Ovary (tissue), 9 donors: Measurements from ENCODE around the gene AP4S1. TPM values are rescaled to one million over a fixed set of nuclear protein-coding genes. Genes with fewer than 3 reads are reported as not detected.

ENCODE experiments used
- DNase-seq, 5 donors: peaks; one replicate each; pipeline ENCODE4 v3.0.0-alpha.2; 2019 to 2020
- H3K27ac ChIP-seq, 2 donors: fragments of 200-600 bp; one replicate each; pipeline versions ENCODE4 v1.5.1 to v1.8.0; 2019 to 2022
- H3K27me3 ChIP-seq: fragments of 200-600 bp; one replicate; pipeline ENCODE4 v1.8.0; 2022
- H3K36me3 ChIP-seq: fragments of 200-600 bp; sonication (generic); one replicate; pipeline ENCODE4 v1.5.1; 2019
- H3K4me1 ChIP-seq: one replicate; pipeline ENCODE4 v1.8.1; 2013; ENCODE audit warnings: mild to moderate bottlenecking, moderate library complexity; ENCODE audit not compliant: insufficient read depth
- H3K4me3 ChIP-seq: fragments of 200-600 bp; sonication (generic); one replicate; pipeline ENCODE4 v1.5.1; 2017
- H3K9me3 ChIP-seq, 2 donors: fragments of 200-600 bp in 1 of 2; sonication (generic) in 1 of 2; one replicate each; pipeline versions ENCODE4 v1.5.1 to v1.8.1; 2013 to 2019; ENCODE audit warnings: mild to moderate bottlenecking in 1 of 2, moderate library complexity in 1 of 2
- EP300 ChIP-seq: sonication (generic); formaldehyde crosslinking; IDR thresholded peaks from one replicate; pipeline ENCODE4 v1.6.1; 2017; ENCODE audit warnings: antibody characterized with exemption
- POLR2A ChIP-seq: fragments of 450-650 bp; IDR thresholded peaks from one replicate; pipeline ENCODE4 v1.6.1; 2017; ENCODE audit warnings: antibody characterized with exemption, mild to moderate bottlenecking, moderate library complexity
- WGBS, 3 donors: extraction: QIAGEN DNeasy Blood & Tissue Kit in 1 of 3; methylation state at CpG; one replicate each; pipeline versions ENCODE4 v1.1.5 to v1.1.7; 2013 to 2017; 5-methylcytosine and 5-hydroxymethylcytosine counted together
- intact Hi-C, 4 donors: fragments of 100-400 bp; cut with DNase I; formaldehyde crosslinking; loops; one replicate each; pipeline versions ENCODE4 v1.11.0 to v1.15.1; 2022 to 2023
- polyA plus RNA-seq, 2 donors: library from polyadenylated mRNA; stranded (reverse); fragments of 200-250 nt in 1 of 2; fragments of 350-450 nt in 1 of 2; fragmentation: Illumina TruSeq in 1 of 2; extraction: RNeasy Lipid Tissue Mini Kit (QIAGEN cat#74804) in 1 of 2; gene quantifications; one replicate each; pipeline ENCODE4 v1.2.3, GENCODE V29; 2013 to 2014
- total RNA-seq, 7 donors: library from RNA; depleted of rRNA in 2 of 7; stranded (reverse); fragments of >200 nt in 2 of 7; fragmentation: NEBNext Ultra II Directional in 3 of 7; extraction: Animal tissue kit (Norgen Biotek cat#: 25700) in 3 of 7; gene quantifications; one replicate each; pipeline versions ENCODE4 v1.1.0 to v1.2.4, GENCODE V29; 2016 to 2023
- TF ChIP-seq, protein P1 (sequence below), 3 donors: fragments of 450-650 bp in 2 of 3; fragments of 200-600 bp in 1 of 3; IDR thresholded peaks; one replicate each; pipeline versions ENCODE4 v1.5.1 to v1.8.0; 2016 to 2022; ENCODE audit warnings: antibody characterized with exemption in 3 of 3, mild to moderate bottlenecking in 1 of 3
- donor health status: DM: no; HTN: no; CAD: no; lungs with moderate emphysema.
- donor health status: DM: no; HTN: no; CAD: no.
- donor health status: Bipolar disorder and iron deficiency.
- donor health status: DM: yes; HTN: yes; CAD: no.
- donor health status: DM: no; HTN: no; CAD: no.
- donor health status: DM: yes; HTN: yes; CAD: no.

The AP4S1 gene
- total and polyA plus RNA-seq, 9 donors = 7.9 to 19.3 (median 12.8) TPM

DNA sequence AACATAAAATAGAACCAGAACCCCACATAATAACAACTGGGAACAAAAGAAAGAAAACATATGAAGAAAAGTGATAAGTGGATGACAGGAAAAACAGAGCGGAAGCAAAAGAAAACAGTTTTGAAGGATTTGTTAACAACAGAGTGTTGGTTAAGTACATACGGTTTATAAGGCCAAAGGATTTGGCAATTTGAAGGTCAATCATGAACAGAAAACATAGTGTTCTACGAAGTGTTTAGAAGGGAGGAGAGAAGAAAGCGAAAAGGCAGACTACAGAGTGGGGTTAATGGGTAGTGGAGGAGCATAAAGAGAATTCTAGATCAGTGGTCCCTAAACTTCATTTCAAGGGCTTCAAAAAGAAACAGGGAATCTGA, 3.9 kb upstream of the AP4S1 start:
- Histone ChIP-seq H3K27ac (no peak overlapping the region), H3K4me1 (peaks cover 5% of the 10 kb centered on the region), H3K9me3 (no peaks in the 10 kb centered on the region), H3K27me3 (no peaks in the 10 kb centered on the region), H3K4me3 (no peak overlapping the region), H3K36me3 (no peaks in the 10 kb centered on the region)
- DNase-seq = no peak
- intact Hi-C loops = no loop called here
- TF ChIP-seq POLR2A = no peak
- TF ChIP-seq EP300 = no peak
- TF ChIP-seq, protein P1, sequence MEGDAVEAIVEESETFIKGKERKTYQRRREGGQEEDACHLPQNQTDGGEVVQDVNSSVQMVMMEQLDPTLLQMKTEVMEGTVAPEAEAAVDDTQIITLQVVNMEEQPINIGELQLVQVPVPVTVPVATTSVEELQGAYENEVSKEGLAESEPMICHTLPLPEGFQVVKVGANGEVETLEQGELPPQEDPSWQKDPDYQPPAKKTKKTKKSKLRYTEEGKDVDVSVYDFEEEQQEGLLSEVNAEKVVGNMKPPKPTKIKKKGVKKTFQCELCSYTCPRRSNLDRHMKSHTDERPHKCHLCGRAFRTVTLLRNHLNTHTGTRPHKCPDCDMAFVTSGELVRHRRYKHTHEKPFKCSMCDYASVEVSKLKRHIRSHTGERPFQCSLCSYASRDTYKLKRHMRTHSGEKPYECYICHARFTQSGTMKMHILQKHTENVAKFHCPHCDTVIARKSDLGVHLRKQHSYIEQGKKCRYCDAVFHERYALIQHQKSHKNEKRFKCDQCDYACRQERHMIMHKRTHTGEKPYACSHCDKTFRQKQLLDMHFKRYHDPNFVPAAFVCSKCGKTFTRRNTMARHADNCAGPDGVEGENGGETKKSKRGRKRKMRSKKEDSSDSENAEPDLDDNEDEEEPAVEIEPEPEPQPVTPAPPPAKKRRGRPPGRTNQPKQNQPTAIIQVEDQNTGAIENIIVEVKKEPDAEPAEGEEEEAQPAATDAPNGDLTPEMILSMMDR (IDR thresholded peaks at IDR 0.05) = no peak
- 67 to 81% (median 78%) methylated on average over 4 of the region's 4 CpGs for WGBS, 3 donors

DNA sequence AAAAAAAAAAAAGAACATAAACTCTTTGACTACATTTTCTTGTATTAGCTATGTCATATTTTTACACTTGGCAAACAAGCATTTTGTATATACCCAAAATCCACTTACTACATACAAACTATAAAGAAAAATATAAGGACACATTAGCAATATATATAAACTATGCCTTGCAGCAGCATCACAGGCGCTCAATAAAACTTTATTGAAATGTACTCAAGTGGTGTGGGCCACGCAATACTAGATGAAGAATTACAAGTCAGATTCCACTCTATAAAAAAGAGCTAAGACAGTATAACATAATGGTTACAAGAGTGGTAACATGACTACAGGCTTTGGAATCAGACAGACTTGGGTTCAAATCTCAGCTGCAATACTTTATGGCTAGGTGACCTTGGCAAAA, 3.1 kb upstream of the AP4S1 start:
- H3K36me3 ChIP-seq = no peaks in the 10 kb centered on the region
- 72 to 95% (median 76%) methylated on average over 2 of the region's 2 CpGs for WGBS, 3 donors
- no peak overlapping the region for H3K27ac ChIP-seq
- H3K9me3 ChIP-seq = no peaks in the 10 kb centered on the region
- TF ChIP-seq EP300 (no peak), POLR2A (no peak)
- TF ChIP-seq, protein P1 (IDR thresholded peaks at IDR 0.05) = no peak
- no peaks in the 10 kb centered on the region for H3K27me3 ChIP-seq
- H3K4me1 ChIP-seq = peaks cover 6% of the 10 kb centered on the region
- intact Hi-C loops = no loop called here
- no peak overlapping the region for H3K4me3 ChIP-seq
- no peak for DNase-seq

DNA sequence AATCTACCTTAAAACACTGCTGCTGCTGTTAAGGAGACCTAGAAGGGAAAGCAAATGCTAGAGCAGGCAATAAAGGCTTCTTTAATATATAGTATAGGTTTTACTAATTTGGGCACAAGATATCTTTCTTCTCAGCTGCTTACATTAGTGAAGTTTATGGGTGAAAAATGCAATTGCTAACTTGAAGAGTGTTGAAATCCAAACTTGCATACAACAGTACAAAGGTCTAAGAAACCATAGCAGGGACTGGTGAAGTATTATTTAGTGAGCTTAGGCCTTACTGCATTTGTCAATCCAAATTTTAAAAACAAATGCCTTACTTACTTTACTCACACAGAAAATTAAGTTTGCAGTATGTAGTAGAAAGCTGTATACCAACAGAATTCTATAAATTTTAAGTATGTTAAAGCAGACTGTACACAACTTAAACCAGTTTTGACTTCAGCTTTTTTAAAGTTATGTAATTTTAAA, 1.4 kb upstream of the AP4S1 start:
- Histone ChIP-seq H3K27me3 (no peaks in the 10 kb centered on the region), H3K36me3 (no peaks in the 10 kb centered on the region), H3K4me3 (peak overlapping the region; percentile 99), H3K9me3 (no peaks in the 10 kb centered on the region), H3K27ac (peak overlapping the region in 1 of 2 donors; percentile 95), H3K4me1 (peaks cover 2% of the 10 kb centered on the region)
- no peak for DNase-seq
- intact Hi-C loops = no loop called here
- TF ChIP-seq POLR2A (no peak), EP300 (no peak)
- TF ChIP-seq, protein P1 (IDR thresholded peaks at IDR 0.05) = no peak

DNA sequence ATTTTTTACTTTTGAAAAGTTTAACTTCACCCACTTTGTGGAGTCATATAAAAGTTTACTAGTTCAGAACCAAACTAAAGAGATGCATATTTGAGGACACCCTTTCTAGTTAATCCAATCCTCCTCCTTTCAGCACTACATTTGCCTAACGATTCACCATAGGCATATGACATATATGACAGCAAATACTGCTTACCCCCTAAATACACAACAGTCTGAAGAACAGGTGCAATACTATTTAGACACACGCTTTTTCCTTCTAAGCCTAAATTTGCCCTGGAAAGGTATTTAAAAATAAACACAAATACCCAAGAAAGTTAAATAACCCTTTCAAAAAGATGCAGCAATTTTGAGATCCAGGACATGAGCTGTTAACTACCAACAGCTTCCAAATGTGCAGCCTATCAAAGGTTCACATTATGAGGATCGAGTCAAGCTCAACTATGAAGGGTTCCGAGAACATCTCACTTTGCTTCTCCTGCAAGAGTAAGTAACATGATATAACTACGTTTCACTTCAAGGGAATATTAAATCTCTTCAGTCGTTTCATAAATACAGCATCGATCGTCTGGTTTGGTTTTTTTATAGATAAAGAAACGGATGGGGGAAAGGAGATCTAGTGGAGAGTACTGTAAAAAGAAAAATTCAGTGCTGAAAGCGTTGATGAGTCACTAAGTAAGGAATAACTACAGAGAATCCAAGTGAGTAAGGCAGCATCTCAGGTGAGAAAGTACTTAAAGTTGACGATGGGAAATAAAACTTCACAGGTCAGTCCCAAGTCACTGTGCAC, 677 bp upstream of the AP4S1 start:
- Histone ChIP-seq H3K27ac (peak overlapping the region; percentile 95 to 100), H3K4me3 (peak overlapping the region; percentile 99), H3K36me3 (no peaks in the 10 kb centered on the region), H3K27me3 (no peaks in the 10 kb centered on the region), H3K4me1 (peaks cover 2% of the 10 kb centered on the region), H3K9me3 (no peaks in the 10 kb centered on the region)
- no peak for DNase-seq
- no peak for TF ChIP-seq EP300
- TF ChIP-seq POLR2A = no peak
- TF ChIP-seq, protein P1 (IDR thresholded peaks at IDR 0.05) = no peak
- intact Hi-C loops = no loop called here
- 2 to 6% (median 3%) methylated on average over 11 of the region's 11 CpGs for WGBS, 3 donors
